ENCODE results near the gene PIWIL4.

Gene PIWIL4

DNA sequence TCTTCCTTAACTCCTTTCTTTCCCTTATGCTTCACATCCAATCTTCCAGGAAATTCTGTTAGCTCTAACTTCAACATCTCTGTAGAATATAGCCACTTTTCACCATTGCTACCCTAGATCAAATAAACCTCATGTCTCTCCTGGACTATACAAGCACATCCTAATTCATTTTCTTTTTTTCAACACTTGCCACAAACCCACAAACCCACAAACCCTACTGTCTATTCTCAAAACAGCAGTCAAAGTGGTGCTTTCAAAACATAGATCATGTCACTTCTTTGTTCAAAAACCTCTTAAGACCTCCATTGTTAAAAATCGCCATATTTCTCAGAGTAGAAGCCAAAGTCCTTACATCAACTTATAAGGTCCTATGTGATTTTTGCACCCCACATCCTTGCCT lies 94.3 kb downstream of the PIWIL4 start:
- no peak for DNase-seq (ENCODE audit: low read depth in 2 of 3, low spot score in 2 of 3)

GRCh38 chr11:94662065-94662779 lies 95.1 kb downstream of the PIWIL4 start:
- DNase-seq (ENCODE audit: low read depth in 2 of 3, low spot score in 2 of 3), result no peak

GRCh38 chr11:94662846-94663390 lies 95.8 kb downstream of the PIWIL4 start:
- DNase-seq (ENCODE audit: low read depth in 2 of 3, low spot score in 2 of 3), result no peak

DNA sequence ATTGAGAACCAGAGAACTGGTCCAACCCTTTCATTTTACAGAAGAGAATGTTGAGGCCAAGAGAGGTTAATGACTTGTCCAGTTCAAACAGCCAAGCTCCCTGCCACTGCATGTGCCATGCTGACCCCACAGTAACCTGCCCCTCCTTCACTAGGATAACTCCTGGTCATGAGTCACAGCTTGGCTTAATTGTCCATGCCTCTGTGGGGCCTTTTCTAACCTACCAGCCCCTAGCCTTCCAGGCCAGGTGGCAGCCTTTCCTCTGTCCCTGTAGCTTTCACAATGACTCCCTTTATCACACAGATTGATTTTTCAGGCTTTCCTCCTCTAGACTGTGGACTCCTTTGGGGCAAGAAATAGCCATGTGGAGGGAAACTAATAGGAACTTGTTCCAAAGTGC lies 97.2 kb downstream of the PIWIL4 start:
- DNase-seq (ENCODE audit: low read depth in 2 of 3, low spot score in 2 of 3), result no peak

DNA sequence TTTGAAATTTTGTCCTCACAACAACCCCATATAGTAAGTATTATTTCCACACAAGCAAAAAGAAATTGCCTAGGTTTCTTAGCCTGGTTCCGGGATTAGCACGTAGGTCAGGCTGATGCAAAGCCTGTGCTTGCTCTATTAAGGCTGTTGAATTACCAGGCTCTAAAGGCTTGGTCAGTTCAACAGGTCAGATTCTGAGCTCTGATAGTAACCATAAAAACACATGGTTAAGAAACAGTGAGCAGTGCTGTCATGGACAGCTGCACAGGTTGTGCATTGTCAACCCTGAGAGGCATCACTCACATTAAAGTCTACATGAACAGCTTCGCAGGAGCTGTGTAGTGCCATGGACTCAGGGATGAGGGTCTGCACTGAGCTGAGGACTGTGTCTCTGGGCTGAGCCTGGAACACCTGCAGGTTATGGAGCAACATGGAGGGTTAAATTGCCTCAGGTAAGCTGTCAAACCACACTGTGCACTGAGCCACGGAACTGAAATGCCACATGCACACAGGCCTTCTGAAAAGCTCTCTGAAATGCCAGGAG lies 98.0 kb downstream of the PIWIL4 start:
- DNase-seq (ENCODE audit: low read depth in 2 of 3, low spot score in 2 of 3), result no peak

DNA sequence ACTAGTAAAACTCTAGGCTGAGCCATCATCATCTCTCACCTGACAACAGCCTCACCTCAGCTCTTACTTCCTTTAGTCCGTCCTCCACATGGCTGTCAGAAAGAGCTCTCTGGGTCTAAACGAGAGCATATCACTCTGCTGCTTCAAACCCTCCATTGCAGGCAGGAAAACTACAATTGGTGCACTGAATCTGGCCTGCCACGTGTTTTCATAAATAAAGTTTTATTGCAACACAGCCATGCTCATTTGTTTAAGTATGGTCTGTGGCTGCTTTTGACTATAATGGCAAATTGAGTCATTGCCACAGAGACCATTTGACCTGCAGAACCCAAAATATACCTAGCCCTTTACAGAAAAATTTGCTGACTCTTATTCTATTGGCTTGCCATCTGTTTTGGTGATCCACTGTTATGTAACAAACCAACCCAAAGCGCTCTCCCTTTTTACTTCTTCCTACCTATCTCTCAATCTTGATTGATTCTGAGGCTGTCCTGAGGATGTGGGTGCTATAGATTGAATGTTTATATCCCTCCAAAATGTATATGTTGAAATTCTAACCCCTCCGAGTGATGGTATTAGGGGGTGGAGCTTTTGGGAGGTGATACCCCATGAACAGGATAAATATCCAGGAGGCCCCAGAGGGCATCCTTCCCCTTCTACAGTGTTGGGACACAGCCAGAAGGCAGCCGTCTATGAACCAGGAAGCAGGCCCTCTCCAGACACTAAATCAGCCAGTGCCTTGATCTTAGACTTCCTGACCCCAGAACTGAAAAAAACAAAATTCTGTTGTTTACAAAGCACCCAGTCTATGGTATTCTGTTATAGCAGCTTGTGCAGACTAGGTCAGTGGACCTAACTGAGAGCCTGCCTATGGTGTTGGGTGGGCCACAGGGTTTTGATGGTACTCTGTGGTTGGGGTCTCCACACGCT lies 99.9 kb downstream of the PIWIL4 start:
- DNase-seq (ENCODE audit: low read depth in 2 of 3, low spot score in 2 of 3), result no peak

DNA sequence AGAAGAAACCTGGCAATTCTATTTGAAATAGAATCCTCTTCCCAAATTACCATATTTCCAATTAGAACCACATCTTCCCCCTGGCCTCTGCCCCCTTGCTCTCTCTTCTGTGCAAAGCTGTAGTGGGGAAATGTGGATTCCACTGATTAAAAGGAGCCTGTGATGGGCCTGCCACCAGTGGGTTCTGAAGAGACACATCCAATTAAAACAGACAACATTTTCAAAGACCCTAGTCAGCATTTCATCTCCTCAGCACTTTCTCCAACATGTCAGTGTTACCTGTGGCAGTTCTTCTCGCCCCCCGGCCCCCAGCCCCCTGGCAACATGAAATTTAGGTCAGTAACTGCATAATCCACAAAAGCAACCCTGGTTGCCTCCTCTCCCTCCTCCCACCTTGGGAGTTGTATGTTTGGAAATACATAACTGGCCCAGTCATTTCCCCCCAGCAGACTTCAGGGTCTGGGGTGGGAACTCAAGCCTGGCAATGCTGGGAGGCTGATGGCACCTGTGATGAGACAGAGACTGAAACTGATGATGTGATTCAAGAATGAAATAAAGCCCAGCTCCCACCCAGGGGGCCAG lies 101.1 kb downstream of the PIWIL4 start:
- DNase-seq (ENCODE audit: low read depth in 2 of 3, low spot score in 2 of 3), result no peak

DNA sequence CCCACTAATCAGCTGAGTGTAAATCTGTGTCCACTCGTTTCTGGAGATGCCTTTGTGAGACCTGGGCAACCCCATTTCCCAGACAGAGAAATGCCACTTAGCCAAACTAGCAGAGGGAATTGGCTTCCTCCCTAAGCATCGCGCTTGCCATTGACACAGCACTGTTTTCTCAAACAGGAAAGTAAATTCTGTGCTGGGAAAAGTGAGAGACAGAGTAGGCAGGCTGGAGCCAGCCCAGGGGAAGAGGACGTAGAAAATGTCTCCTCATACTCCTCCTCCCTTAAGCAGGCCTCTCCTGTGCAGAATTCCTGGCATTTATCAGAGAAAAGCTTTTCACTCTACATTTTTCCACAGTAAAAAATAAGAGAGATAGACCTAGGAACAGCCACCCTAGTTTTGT lies 101.9 kb downstream of the PIWIL4 start:
- DNase-seq (ENCODE audit: low read depth in 2 of 3, low spot score in 2 of 3), result no peak
